GM10847 (cell line): Measurements from ENCODE around the gene ADCY5.

Source experiments
- POLR2A ChIP-seq: IDR thresholded peaks from 2 replicates; pipeline ENCODE4 v1.6.1; 2011; ENCODE audit not compliant: insufficient read length; ENCODE audit errors: extremely low read depth

ADCY5 gene

DNA sequence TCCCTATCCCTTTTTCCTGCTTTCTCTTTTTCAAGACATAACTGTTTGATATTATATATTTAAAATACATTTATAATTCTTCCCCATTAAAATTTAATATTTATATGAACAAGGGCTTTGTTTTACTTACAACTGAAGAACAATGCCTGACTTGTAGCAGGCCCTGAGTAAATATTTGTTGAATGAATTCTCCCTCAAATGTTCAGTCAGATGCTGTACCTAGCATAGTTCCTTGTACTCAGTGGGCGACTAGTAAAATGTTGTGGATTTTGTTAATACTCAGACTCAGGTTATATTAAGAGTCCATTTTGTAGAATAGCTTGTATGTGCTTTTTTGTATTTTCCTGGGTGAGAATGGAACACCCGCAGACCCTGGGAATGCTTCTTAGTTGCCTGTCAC lies 178.1 kb downstream of the ADCY5 start:
- no peak for TF ChIP-seq POLR2A

DNA sequence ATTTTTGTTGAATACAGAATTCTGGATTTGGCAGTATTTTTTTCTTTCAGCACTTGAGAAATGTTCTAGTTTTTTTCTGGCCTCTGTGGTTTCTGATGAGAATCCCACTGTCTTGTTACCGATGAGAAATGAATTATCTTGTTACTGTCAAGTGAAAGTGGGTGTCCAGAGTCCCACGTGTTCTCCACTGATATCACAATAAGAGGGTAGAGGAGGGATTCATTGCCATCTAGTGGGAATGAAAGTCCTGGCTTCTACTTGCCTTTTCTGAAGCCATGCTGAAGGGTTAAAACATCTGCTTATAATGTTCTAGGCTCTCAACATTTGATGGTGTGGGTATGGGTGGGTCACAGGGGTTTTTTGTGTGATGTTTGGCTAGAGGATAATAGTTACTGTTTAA lies 181.1 kb downstream of the ADCY5 start:
- TF ChIP-seq POLR2A = no peak

DNA sequence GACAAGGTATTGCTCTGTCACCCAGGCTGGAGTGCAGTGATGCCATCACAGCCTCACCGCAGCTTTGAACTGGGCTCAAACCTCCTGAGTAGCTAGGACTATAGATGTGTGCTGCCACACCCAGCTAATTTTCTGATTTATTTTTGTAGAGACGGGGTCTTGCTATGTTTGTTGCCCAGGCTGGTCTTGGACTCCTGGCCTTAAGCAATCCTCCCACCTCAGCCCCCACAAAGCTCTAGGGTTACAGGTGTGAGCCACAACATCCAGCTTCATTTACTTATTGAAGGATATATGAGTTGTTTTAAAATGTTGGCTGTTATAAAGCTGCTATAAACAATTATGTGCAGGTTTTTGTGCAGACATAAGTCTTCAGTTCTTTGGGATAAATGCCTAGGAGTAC lies 184.9 kb downstream of the ADCY5 start:
- TF ChIP-seq POLR2A = no peak

DNA sequence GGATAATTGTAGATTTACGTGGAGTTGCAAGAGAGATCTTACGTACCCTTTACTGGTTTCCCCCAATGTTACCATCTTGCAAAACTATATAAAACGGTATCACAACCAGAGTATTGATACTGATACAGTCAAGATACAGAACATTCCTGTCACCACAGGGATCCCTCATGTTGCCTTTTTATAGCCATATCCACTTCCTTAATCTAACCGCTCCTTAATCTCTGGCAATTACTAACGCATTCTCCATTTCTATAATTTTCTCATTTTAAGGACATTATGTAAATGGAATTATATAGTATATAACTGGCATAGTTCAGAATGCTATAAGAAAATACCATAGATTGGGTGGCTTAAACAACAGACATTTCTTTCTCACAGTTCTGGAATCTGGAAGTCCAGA lies 186.0 kb downstream of the ADCY5 start:
- TF ChIP-seq POLR2A = no peak

DNA sequence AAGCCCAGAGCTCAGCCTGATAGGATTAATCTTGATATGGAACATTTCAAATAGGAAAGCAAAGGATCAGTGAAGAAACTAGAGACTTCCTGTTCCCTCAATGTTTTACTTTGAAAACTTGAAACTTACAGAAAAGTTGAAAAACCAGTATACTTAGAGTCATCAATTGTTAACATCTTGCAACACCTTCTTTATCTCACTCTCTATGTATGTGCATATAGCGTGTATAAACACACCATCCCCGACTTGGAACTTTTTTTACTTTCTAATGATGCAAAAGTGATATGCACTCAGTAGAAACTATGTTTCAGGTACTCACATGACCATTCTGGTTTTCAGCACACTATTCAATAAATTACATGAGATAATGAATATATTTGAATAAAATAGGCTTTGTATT lies 186.7 kb downstream of the ADCY5 start:
- no peak for TF ChIP-seq POLR2A

DNA sequence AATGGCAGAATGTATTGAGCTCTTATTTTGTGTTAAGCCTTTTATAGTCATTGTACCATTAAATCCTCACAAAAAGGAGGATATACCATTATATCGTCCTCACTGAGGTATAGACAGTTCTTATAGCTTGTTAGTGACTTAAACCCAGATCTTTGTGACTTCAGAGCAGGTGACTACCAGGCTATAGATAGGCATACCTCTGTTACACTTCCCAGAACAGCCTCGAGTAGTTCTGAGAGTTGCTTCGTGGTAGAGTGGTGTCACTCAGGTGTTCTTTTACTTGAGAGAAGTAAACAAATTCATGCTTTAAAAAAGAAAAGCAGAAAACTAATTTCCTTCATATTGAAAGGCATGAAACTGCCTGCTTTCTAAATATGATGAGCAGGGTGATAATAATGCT lies 187.2 kb downstream of the ADCY5 start:
- TF ChIP-seq POLR2A = no peak

DNA sequence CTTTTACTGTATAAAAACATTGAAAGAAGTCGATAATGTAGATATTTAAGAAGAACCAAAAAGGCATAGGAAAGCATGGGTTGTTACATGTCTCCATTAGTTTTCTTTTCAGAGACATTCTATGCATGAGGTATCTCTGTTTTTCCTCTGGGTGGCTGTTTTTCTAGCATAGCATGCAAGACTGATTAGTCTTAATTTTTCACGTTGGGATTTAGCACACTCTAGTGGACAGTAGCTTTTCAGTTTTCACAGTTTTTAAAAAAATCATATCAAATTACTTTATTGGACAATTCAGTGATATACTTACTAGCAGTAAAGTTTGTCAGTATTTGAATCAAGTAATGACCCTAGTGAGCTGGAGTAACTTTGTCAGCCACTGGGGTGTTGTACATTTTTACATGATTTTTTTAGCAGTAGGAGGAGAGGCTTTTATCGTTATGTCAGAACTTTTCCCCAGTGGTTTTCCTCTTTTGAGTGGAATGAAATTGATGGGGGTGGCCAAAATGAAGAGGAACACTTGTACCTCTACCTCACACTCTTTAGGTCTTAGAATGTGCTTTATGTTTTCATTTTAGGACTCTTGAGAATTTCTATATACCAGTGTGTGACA lies 190.0 kb downstream of the ADCY5 start:
- TF ChIP-seq POLR2A = no peak

DNA sequence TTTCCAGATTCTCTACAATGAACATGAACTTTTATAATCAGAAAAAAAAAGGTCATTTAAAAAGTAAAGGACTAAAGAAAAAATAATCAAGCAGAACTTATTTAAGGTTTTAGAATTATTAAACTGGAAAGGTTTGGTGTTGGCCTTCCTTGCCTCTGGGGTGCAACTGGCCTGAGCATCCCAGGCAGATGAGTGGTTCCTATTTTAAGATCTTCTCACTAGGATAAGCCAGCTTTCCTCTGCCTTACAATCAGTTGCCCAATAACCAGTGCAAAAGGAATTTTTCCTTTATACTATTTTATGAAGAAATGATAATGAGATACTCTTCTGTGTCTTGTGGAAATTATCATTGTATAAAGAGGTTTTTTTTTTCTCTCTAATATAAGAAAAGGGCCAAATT lies 190.5 kb downstream of the ADCY5 start:
- no peak for TF ChIP-seq POLR2A

DNA sequence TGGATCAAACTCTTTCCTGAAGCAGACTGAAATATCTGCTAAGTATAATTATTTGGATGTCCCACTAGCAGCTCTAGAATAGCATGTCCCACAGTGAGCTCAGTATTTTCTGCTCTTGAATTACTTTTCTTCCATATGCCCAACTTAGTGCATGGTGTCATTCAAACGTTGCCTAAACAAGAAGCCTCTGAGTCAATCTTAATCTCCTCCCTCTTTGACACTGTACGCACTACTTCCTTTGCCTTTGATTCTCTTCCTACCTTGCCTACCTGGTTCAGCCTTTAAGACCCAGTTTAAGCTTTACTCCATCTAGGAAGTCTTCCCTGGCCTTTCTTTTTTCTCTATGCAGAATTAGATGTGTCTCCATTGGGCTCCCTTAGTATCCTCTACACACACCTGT lies 192.6 kb downstream of the ADCY5 start:
- no peak for TF ChIP-seq POLR2A

DNA sequence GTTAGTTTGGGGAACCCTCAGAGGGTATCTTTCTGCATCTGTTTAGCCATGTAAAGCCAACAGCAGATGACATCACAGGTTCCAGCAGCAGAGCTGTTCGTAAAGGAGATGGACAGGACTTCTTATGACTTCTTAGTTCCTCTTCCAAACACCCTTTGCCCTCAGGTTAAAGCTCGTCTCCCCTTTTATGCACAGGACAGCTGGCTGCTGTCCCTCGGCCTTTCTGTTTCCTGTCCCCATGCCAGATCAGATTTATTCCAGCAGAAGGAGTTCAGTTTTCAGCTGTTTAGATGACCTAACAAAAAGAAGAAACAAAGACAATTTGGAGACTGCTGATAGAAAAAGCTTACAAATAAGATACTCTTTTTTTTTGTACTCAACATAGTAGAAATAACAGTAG lies 202.0 kb downstream of the ADCY5 start:
- no peak for TF ChIP-seq POLR2A

DNA sequence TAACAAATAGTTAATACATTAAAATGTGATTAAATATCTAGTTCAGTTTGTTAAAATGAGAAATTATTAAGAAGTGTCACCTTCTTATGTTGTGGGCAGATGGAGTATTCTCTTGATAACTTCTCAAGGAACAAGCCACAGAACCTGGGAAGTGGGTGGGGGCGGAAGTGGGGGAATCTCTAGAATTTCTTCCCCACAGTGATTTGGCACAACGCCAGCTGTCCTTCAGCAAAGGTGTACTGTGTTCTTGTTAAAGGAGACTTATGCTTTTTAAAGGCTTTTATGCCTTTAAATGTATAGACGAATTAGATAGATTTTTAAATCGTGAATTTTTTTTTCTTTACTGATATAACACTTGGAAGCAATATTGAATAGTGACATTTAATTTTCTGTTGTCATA lies 204.8 kb downstream of the ADCY5 start:
- no peak for TF ChIP-seq POLR2A

DNA sequence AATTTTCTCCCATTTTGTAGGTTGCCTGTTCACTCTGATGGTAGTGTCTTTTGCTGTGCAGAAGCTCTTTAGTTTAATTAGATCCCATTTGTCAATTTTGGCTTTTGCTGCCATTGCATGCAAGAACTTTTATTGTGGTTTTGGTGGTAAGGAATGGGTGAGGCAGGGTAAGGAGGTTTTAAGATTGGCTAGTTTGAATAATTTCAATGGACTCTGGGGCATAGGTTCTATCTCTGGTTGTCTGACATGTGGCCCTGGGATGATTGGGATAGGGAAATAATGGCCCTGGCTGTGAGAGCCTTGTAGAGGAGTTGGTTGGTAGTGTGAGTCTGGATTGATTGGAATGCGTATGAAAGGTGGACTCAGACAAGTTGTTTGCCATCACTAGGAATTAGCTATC lies 209.1 kb downstream of the ADCY5 start:
- TF ChIP-seq POLR2A = no peak

DNA sequence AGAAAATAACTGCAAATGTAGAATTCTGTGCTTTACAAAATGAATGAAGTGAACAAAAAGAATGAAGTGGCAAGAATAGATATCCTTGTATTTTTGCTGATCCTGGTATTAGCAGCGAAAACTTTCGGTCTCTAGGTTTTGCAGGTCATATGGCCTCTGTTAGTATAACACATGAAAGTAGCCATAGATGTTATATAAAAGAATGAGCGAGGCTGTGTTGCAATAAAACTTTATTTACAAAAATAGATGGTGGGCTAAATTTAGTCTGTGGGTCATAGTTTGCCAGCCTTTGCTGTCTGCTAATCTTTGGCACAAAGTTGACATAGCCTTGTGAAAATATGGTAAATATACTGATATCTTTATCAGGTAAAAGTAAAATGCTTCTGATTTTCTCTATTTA lies 212.0 kb downstream of the ADCY5 start:
- TF ChIP-seq POLR2A = no peak
